Nephron progenitor cell (in vitro differentiated cells): ENCODE results near the gene PRR29.

Source experiments
- DNase-seq: peaks from one replicate; pipeline ENCODE4 v3.0.0; 2021
- H3K27ac Mint-ChIP-seq: 2 replicates; pipeline ENCODE4 v1.8.0; 2021; ENCODE audit warnings: mild to moderate bottlenecking, moderate library complexity, mixed read lengths
- H3K27me3 Mint-ChIP-seq: 2 replicates; pipeline ENCODE4 v1.8.0; 2021; ENCODE audit warnings: mild to moderate bottlenecking, low read depth, mixed read lengths; ENCODE audit not compliant: poor library complexity
- H3K36me3 Mint-ChIP-seq: 2 replicates; pipeline ENCODE4 v1.8.0; 2021; ENCODE audit warnings: low read depth, mixed read lengths
- H3K4me1 Mint-ChIP-seq: 2 replicates; pipeline ENCODE4 v1.8.0; 2021; ENCODE audit warnings: mixed read lengths
- H3K4me3 Mint-ChIP-seq: 2 replicates; pipeline ENCODE4 v1.8.0; 2021; ENCODE audit warnings: mild to moderate bottlenecking, moderate library complexity, mixed read lengths
- H3K9me3 Mint-ChIP-seq: 2 replicates; pipeline ENCODE4 v1.8.0; 2021; ENCODE audit warnings: mild to moderate bottlenecking, moderate library complexity, mixed read lengths
- TF ChIP-seq, protein P1 (sequence below): fragments of 200-600 bp; sonication (generic); IDR thresholded peaks from 2 replicates; pipeline ENCODE4 v1.5.0; 2021; ENCODE audit warnings: antibody characterized with exemption

PRR29 gene

GRCh38 chr17:64032081-64032480 is 33.9 kb downstream of the PRR29 start:
- TF ChIP-seq, protein P1, sequence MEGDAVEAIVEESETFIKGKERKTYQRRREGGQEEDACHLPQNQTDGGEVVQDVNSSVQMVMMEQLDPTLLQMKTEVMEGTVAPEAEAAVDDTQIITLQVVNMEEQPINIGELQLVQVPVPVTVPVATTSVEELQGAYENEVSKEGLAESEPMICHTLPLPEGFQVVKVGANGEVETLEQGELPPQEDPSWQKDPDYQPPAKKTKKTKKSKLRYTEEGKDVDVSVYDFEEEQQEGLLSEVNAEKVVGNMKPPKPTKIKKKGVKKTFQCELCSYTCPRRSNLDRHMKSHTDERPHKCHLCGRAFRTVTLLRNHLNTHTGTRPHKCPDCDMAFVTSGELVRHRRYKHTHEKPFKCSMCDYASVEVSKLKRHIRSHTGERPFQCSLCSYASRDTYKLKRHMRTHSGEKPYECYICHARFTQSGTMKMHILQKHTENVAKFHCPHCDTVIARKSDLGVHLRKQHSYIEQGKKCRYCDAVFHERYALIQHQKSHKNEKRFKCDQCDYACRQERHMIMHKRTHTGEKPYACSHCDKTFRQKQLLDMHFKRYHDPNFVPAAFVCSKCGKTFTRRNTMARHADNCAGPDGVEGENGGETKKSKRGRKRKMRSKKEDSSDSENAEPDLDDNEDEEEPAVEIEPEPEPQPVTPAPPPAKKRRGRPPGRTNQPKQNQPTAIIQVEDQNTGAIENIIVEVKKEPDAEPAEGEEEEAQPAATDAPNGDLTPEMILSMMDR: no peak
- no peak for DNase-seq
- no peak overlapping the region for H3K4me3 Mint-ChIP-seq

GRCh38 chr17:64036198-64036922 is 38.2 kb downstream of the PRR29 start:
- Mint-ChIP-seq H3K4me3 (no peak overlapping the region), H3K9me3 (no peaks in the 10 kb centered on the region), H3K4me1 (no peaks in the 10 kb centered on the region), H3K27ac (no peak overlapping the region), H3K36me3 (no peaks in the 10 kb centered on the region), H3K27me3 (peaks cover 3% of the 10 kb centered on the region)
- DNase-seq: no peak
- TF ChIP-seq, protein P1: no peak

More at GRCh38 chr17:64032081-64032480, 33.9 kb downstream of the PRR29 start:
- no peak overlapping the region for H3K27ac Mint-ChIP-seq
- H3K9me3 Mint-ChIP-seq: no peaks in the 10 kb centered on the region
- H3K4me1 Mint-ChIP-seq: no peaks in the 10 kb centered on the region
- no peaks in the 10 kb centered on the region for H3K36me3 Mint-ChIP-seq
- H3K27me3 Mint-ChIP-seq: peaks cover 7% of the 10 kb centered on the region

GRCh38 chr17:64037180-64037579 is 39.0 kb downstream of the PRR29 start:
- DNase-seq: no peak
- Mint-ChIP-seq H3K27ac (peak overlapping the region; percentile 27), H3K4me1 (no peaks in the 10 kb centered on the region), H3K27me3 (peaks cover 3% of the 10 kb centered on the region), H3K36me3 (peaks cover 5% of the 10 kb centered on the region), H3K4me3 (no peak overlapping the region), H3K9me3 (no peaks in the 10 kb centered on the region)
- TF ChIP-seq, protein P1: no peak

DNA sequence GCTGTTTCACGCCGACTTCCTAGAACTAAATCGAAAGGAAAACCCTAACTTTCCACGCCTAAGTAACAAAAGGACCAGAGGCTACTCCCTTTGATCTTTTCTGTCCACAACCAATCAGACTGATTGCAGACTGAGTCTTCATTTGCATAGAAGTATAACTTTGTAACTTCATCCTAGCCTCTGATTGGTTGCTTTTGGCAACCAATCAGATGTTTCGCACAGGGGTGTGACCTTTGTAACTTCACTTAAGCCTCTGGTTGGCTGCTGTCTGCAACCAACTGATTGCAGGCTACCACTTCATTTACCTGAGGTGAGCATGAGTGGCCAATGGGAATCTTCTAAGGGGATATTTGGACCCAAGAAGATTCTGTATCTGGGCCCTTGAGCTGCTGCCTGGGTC is 39.7 kb downstream of the PRR29 start:
- H3K36me3 Mint-ChIP-seq: peaks cover 7% of the 10 kb centered on the region
- H3K4me1 Mint-ChIP-seq: no peaks in the 10 kb centered on the region
- no peak for DNase-seq
- H3K9me3 Mint-ChIP-seq: no peaks in the 10 kb centered on the region
- H3K27ac Mint-ChIP-seq: no peak overlapping the region
- H3K27me3 Mint-ChIP-seq: peaks cover 3% of the 10 kb centered on the region
- TF ChIP-seq, protein P1: no peak
- no peak overlapping the region for H3K4me3 Mint-ChIP-seq

DNA sequence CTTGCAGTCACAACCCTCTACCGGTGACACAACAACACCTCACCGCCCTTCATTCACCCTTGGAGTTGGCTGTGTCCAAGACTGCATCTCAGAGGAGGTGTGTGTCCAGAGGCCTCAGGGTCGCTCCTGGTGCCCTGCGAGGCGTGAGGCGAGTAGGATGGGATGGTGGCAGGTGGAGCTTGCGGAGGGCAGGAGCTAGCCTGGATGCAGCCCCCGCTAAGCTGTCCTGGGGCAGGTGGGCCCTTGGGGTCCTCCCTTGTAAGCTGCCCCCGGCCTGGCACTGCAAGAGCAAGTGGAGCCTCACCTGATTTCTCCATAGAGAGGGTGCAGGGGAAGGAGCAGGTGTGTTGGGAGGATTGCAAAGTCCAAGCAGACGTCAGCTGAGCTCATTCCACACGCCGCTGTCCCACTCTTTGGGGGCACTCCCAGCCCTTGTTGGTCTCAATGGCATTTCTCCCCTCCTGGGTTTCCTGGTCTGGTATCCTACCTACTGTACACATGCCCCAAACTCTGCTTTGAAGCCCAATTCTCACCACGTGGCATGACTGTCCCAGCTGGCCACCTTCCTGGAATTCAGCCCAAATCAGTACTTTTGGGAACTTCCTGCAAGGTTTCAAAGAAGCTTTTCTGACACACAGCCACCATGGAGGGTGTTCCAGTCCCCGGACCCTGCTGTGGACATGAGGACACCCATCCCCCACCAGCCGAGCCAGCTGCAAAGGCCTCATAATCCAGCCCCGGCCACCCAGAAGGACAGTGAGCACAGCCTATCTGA is 40.4 kb downstream of the PRR29 start:
- Mint-ChIP-seq H3K36me3 (peaks cover 7% of the 10 kb centered on the region), H3K27me3 (no peaks in the 10 kb centered on the region), H3K4me3 (no peak overlapping the region), H3K4me1 (peaks cover under 1% of the 10 kb centered on the region), H3K27ac (no peak overlapping the region), H3K9me3 (no peaks in the 10 kb centered on the region)
- no peak for DNase-seq
- TF ChIP-seq, protein P1: no peak
